ENCODE data around the gene BAIAP2L1. TPM values are rescaled to one million over a fixed set of nuclear protein-coding genes. Genes with fewer than 3 reads are reported as not detected.
A peak's percentile ranks its signal among the peaks of the same experiment; 100 is the strongest.

Gene BAIAP2L1
- total RNA-seq, 1 experiment from 2014 or later: 60.9 TPM

GRCh38 chr7:98315318-98315993 is 85.4 kb downstream of the BAIAP2L1 start:
- POLR2A ChIA-PET: no interaction called here
- no peak for TF ChIP-seq CTCF (IDR thresholded peaks at IDR 0.05; ENCODE audit: insufficient read depth in 1 of 2, low read depth in 1 of 2, low read length in 1 of 2, severe bottlenecking in 1 of 2, unreplicated experiment in 1 of 2)
- intact Hi-C loops (cut with micrococcal nuclease; ENCODE audit: unreplicated experiment): no loop called here
- Histone ChIP-seq H3K4me3 (ENCODE audit: low read depth, low read length) (no peak overlapping the region), H3K36me3 (ENCODE audit: control insufficient read depth, insufficient read depth, low read length) (peaks cover 6% of the 10 kb centered on the region; the same call in 1 of the 2 replicates), H3K27me3 (replicated peaks; ENCODE audit: control insufficient read depth, insufficient read depth, low read length) (no peaks in the 10 kb centered on the region), H3K9me3 (peaks cover 9% of the 10 kb centered on the region; the same call in 1 of the 2 replicates), H3K4me1 (peaks cover 19% of the 10 kb centered on the region)
- no peaks in the 10 kb centered on the region for H3K27me3 Mint-ChIP-seq (ENCODE audit: insufficient read depth, unreplicated experiment)
- H3K27ac Mint-ChIP-seq (ENCODE audit: unreplicated experiment): peak overlapping the region; percentile 74
- CTCF ChIA-PET: no interaction called here
- BruUV-seq (replicated peaks): no TSS peak
- no peak overlapping the region for H3K4me3 Mint-ChIP-seq (ENCODE audit: unreplicated experiment)
- peaks cover 92% of the 10 kb centered on the region for H3K36me3 Mint-ChIP-seq (ENCODE audit: insufficient read depth, unreplicated experiment)
- DNase-seq: peak; percentile 54 to 55
- peaks cover 22% of the 10 kb centered on the region for H3K4me1 Mint-ChIP-seq (ENCODE audit: low read depth, unreplicated experiment)
- H3K9me3 Mint-ChIP-seq (ENCODE audit: unreplicated experiment): peaks cover 21% of the 10 kb centered on the region

- Histone ChIP-seq H3K36me3 (ENCODE audit: control insufficient read depth, insufficient read depth, low read length) (peaks cover 6% of the 10 kb centered on the region), H3K9me3 (peaks cover 9% of the 10 kb centered on the region; the same call in 1 of the 2 replicates), H3K4me1 (peaks cover 23% of the 10 kb centered on the region), H3K4me3 (ENCODE audit: low read depth, low read length) (no peak overlapping the region), H3K27me3 (replicated peaks; ENCODE audit: control insufficient read depth, insufficient read depth, low read length) (no peaks in the 10 kb centered on the region)
- Mint-ChIP-seq H3K4me3 (ENCODE audit: unreplicated experiment) (no peak overlapping the region), H3K36me3 (ENCODE audit: insufficient read depth, unreplicated experiment) (peaks cover 92% of the 10 kb centered on the region), H3K4me1 (ENCODE audit: low read depth, unreplicated experiment) (peaks cover 22% of the 10 kb centered on the region), H3K9me3 (ENCODE audit: unreplicated experiment) (peaks cover 21% of the 10 kb centered on the region), H3K27me3 (ENCODE audit: insufficient read depth, unreplicated experiment) (no peaks in the 10 kb centered on the region), H3K27ac (ENCODE audit: unreplicated experiment) (no peak overlapping the region)
- no peak for DNase-seq
- BruUV-seq (replicated peaks): no TSS peak
- ChIA-PET POLR2A (no interaction called here), CTCF (no interaction called here)
- no peak for TF ChIP-seq CTCF (IDR thresholded peaks at IDR 0.05; ENCODE audit: insufficient read depth in 1 of 2, low read depth in 1 of 2, low read length in 1 of 2, severe bottlenecking in 1 of 2, unreplicated experiment in 1 of 2)
- intact Hi-C loops (cut with micrococcal nuclease; ENCODE audit: unreplicated experiment): no loop called here
Measured at GRCh38 chr7:98314469-98314868, 86.4 kb downstream of the BAIAP2L1 start.

- Mint-ChIP-seq H3K27ac (ENCODE audit: unreplicated experiment) (no peak overlapping the region), H3K4me1 (ENCODE audit: low read depth, unreplicated experiment) (peaks cover 29% of the 10 kb centered on the region), H3K9me3 (ENCODE audit: unreplicated experiment) (peaks cover 14% of the 10 kb centered on the region), H3K4me3 (ENCODE audit: unreplicated experiment) (no peak overlapping the region), H3K36me3 (ENCODE audit: insufficient read depth, unreplicated experiment) (peaks cover 94% of the 10 kb centered on the region), H3K27me3 (ENCODE audit: insufficient read depth, unreplicated experiment) (no peaks in the 10 kb centered on the region)
- Histone ChIP-seq H3K36me3 (ENCODE audit: control insufficient read depth, insufficient read depth, low read length) (peaks cover 3% of the 10 kb centered on the region), H3K4me1 (peaks cover 32% of the 10 kb centered on the region), H3K4me3 (ENCODE audit: low read depth, low read length) (no peak overlapping the region), H3K9me3 (peaks cover 9% of the 10 kb centered on the region; the same call in 1 of the 2 replicates), H3K27me3 (replicated peaks; ENCODE audit: control insufficient read depth, insufficient read depth, low read length) (no peaks in the 10 kb centered on the region)
- no peak for TF ChIP-seq CTCF (IDR thresholded peaks at IDR 0.05; ENCODE audit: insufficient read depth in 1 of 2, low read depth in 1 of 2, low read length in 1 of 2, severe bottlenecking in 1 of 2, unreplicated experiment in 1 of 2)
- no peak for DNase-seq
- ChIA-PET POLR2A (no interaction called here), CTCF (no interaction called here)
- BruUV-seq (replicated peaks): no TSS peak
- intact Hi-C loops (cut with micrococcal nuclease; ENCODE audit: unreplicated experiment): no loop called here
Measured at GRCh38 chr7:98312201-98312600, 88.7 kb downstream of the BAIAP2L1 start.
